Neural cell (in vitro differentiated cells): ENCODE measurements around the gene LRRC8E. TPM values are rescaled to one million over a fixed set of nuclear protein-coding genes. Genes with fewer than 3 reads are reported as not detected.

Experiments
- H2AFZ ChIP-seq: fragments of 200-600, 300-800 bp; sonication (generic), shearing (Covaris generic); 2 replicates; pipeline ENCODE4 v1.6.0; 2014; ENCODE audit warnings: low read depth, mild to moderate bottlenecking, antibody characterized with exemption, low read length, moderate library complexity
- H3F3A ChIP-seq: fragments of 200-600 bp; shearing (Covaris generic); 2 replicates; pipeline ENCODE4 v1.6.1; 2016; ENCODE audit warnings: mild to moderate bottlenecking, moderate library complexity, mixed read lengths, antibody characterized with exemption, low read length; ENCODE audit not compliant: insufficient read depth, poor library complexity, severe bottlenecking
- H3K27ac ChIP-seq: fragments of 200-600, 300-800 bp; sonication (generic), shearing (Covaris generic); 2 replicates; pipeline ENCODE4 v1.5.1; 2014; ENCODE audit warnings: mild to moderate bottlenecking, low read length, moderate library complexity
- H3K27me3 ChIP-seq: fragments of 300-800, 200-600 bp; sonication (generic), shearing (Covaris generic); 2 replicates; pipeline ENCODE4 v1.6.0; 2014; ENCODE audit warnings: mild to moderate bottlenecking, low read depth, low read length, moderate library complexity; ENCODE audit not compliant: insufficient read depth
- H3K36me3 ChIP-seq: fragments of 300-800, 200-600 bp; sonication (generic), shearing (Covaris generic); 2 replicates; pipeline ENCODE4 v1.5.1; 2014; ENCODE audit warnings: mild to moderate bottlenecking, antibody characterized with exemption, low read length, moderate library complexity; ENCODE audit not compliant: insufficient read depth
- H3K4me2 ChIP-seq: fragments of 300-800, 200-600 bp; sonication (generic), shearing (Covaris generic); 2 replicates; pipeline ENCODE4 v1.6.0; 2014; ENCODE audit warnings: mild to moderate bottlenecking, low read length
- H3K4me3 ChIP-seq: fragments of 300-800, 200-600 bp; sonication (generic), shearing (Covaris generic); 2 replicates; pipeline ENCODE4 v1.5.1; 2014; ENCODE audit warnings: mild to moderate bottlenecking, low read length, moderate library complexity
- H3K79me2 ChIP-seq: fragments of 200-600 bp; shearing (Covaris generic); replicated peaks from 2 replicates; pipeline ENCODE4 v1.6.0; 2014; ENCODE audit warnings: mild to moderate bottlenecking, low read length, moderate library complexity; ENCODE audit not compliant: insufficient read depth
- H3K9ac ChIP-seq: fragments of 300-800, 200-600 bp; sonication (generic), shearing (Covaris generic); 2 replicates; pipeline ENCODE4 v1.6.1; 2016; ENCODE audit warnings: mild to moderate bottlenecking, low read length, mixed read lengths
- H3K9me2 ChIP-seq: fragments of 200-600 bp; shearing (Covaris generic); 2 replicates; pipeline ENCODE4 v1.6.1; 2016; ENCODE audit warnings: mild to moderate bottlenecking, low read length, mixed read lengths; ENCODE audit not compliant: insufficient read depth
- H3K9me3 ChIP-seq: fragments of 200-600, 300-800 bp; sonication (generic), shearing (Covaris generic); 2 replicates; pipeline ENCODE4 v1.6.1; 2016; ENCODE audit warnings: mild to moderate bottlenecking, mixed run types, low read length, moderate library complexity, mixed read lengths
- H4K20me1 ChIP-seq: fragments of 200-600 bp; shearing (Covaris generic); 2 replicates; pipeline ENCODE4 v1.6.1; 2016; ENCODE audit warnings: mild to moderate bottlenecking, mixed run types; ENCODE audit not compliant: insufficient read depth
- EP300 ChIP-seq: fragments of 450-650 bp; conservative IDR thresholded peaks from 2 replicates; pipeline ENCODE4 v1.6.1; 2014; ENCODE audit warnings: antibody characterized with exemption, mild to moderate bottlenecking, moderate library complexity; ENCODE audit not compliant: poor library complexity, severe bottlenecking
- EZH2 ChIP-seq: fragments of 200-600, 300-800 bp; shearing (Covaris generic), sonication (generic); IDR thresholded peaks from 2 replicates; pipeline ENCODE4 v1.6.1; 2014; ENCODE audit warnings: antibody characterized with exemption, low read length, borderline replicate concordance, mild to moderate bottlenecking; ENCODE audit not compliant: insufficient read depth, poor library complexity, severe bottlenecking
- MXI1 ChIP-seq: fragments of 450-650 bp; conservative IDR thresholded peaks from 2 replicates; pipeline ENCODE4 v1.6.1; 2014; ENCODE audit warnings: antibody characterized with exemption, mild to moderate bottlenecking; ENCODE audit not compliant: poor library complexity, severe bottlenecking
- POLR2AphosphoS5 ChIP-seq: IDR thresholded peaks from 2 replicates; pipeline ENCODE4 v1.6.1; 2012
- RAD21 ChIP-seq: fragments of 450-650 bp; conservative IDR thresholded peaks from 2 replicates; pipeline ENCODE4 v1.6.1; 2014; ENCODE audit warnings: antibody characterized with exemption, mild to moderate bottlenecking, moderate library complexity
- SMC3 ChIP-seq: fragments of 450-650 bp; conservative IDR thresholded peaks from 2 replicates; pipeline ENCODE4 v1.6.1; 2014; ENCODE audit warnings: antibody characterized with exemption, mild to moderate bottlenecking, moderate library complexity; ENCODE audit not compliant: poor library complexity
- TAF1 ChIP-seq: IDR thresholded peaks from 2 replicates; pipeline ENCODE4 v1.6.1; 2012; ENCODE audit warnings: low read depth
- polyA plus RNA-seq: library from polyadenylated mRNA; depleted of rRNA; stranded (reverse); fragments of >200 nt; gene quantifications from 2 replicates; pipeline ENCODE4 v1.2.3, GENCODE V29; 2014
- TF ChIP-seq, protein P1 (sequence below): fragments of 450-650 bp; IDR thresholded peaks from 2 replicates; pipeline ENCODE4 v1.5.1; 2014; ENCODE audit warnings: antibody characterized with exemption, mild to moderate bottlenecking, moderate library complexity; ENCODE audit not compliant: poor library complexity, severe bottlenecking
- TF ChIP-seq, protein P2 (sequence below): IDR thresholded peaks from 2 replicates; pipeline ENCODE4 v1.6.1; 2012; ENCODE audit warnings: borderline replicate concordance

LRRC8E gene
- polyA plus RNA-seq, 1 donor from 2014 or later, result not detected

DNA sequence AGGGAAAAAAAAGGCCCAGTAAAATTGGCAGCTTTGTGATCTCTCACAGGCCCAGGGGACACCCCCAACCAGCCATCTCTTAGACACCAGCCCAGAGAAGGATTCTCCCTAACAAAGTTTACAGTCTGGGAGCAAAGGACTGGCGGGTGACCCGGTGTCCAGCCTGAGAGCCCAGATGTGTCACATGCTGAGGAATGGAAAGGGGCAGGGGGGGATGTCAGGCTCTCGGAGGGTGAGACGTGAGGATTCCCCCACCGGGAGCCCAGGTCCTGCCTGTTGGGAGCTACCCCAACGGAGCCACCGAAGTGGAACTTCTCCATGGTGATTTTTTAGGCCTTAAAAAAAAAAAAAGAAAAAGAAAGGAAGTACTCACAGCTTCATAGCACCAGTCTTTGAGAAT is 42.5 kb downstream of the LRRC8E start:
- Histone ChIP-seq H3K4me3 (no peak overlapping the region), H3K27me3 (no peaks in the 10 kb centered on the region), H3K9me3 (no peaks in the 10 kb centered on the region), H3K79me2 (no peaks in the 10 kb centered on the region), H3K9me2 (no peaks in the 10 kb centered on the region), H3K27ac (no peak overlapping the region), H3F3A (no peaks in the 10 kb centered on the region), H3K9ac (no peak overlapping the region), H2AFZ (no peak overlapping the region), H3K4me2 (no peak overlapping the region), H4K20me1 (no peaks in the 10 kb centered on the region), H3K36me3 (no peaks in the 10 kb centered on the region)
- TF ChIP-seq MXI1, result no peak
- TF ChIP-seq SMC3, result no peak
- no peak for TF ChIP-seq EZH2
- no peak for TF ChIP-seq RAD21
- no peak for TF ChIP-seq POLR2AphosphoS5
- TF ChIP-seq, protein P1, sequence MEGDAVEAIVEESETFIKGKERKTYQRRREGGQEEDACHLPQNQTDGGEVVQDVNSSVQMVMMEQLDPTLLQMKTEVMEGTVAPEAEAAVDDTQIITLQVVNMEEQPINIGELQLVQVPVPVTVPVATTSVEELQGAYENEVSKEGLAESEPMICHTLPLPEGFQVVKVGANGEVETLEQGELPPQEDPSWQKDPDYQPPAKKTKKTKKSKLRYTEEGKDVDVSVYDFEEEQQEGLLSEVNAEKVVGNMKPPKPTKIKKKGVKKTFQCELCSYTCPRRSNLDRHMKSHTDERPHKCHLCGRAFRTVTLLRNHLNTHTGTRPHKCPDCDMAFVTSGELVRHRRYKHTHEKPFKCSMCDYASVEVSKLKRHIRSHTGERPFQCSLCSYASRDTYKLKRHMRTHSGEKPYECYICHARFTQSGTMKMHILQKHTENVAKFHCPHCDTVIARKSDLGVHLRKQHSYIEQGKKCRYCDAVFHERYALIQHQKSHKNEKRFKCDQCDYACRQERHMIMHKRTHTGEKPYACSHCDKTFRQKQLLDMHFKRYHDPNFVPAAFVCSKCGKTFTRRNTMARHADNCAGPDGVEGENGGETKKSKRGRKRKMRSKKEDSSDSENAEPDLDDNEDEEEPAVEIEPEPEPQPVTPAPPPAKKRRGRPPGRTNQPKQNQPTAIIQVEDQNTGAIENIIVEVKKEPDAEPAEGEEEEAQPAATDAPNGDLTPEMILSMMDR, result no peak
- TF ChIP-seq TAF1, result no peak
- no peak for TF ChIP-seq EP300
- TF ChIP-seq, protein P2, sequence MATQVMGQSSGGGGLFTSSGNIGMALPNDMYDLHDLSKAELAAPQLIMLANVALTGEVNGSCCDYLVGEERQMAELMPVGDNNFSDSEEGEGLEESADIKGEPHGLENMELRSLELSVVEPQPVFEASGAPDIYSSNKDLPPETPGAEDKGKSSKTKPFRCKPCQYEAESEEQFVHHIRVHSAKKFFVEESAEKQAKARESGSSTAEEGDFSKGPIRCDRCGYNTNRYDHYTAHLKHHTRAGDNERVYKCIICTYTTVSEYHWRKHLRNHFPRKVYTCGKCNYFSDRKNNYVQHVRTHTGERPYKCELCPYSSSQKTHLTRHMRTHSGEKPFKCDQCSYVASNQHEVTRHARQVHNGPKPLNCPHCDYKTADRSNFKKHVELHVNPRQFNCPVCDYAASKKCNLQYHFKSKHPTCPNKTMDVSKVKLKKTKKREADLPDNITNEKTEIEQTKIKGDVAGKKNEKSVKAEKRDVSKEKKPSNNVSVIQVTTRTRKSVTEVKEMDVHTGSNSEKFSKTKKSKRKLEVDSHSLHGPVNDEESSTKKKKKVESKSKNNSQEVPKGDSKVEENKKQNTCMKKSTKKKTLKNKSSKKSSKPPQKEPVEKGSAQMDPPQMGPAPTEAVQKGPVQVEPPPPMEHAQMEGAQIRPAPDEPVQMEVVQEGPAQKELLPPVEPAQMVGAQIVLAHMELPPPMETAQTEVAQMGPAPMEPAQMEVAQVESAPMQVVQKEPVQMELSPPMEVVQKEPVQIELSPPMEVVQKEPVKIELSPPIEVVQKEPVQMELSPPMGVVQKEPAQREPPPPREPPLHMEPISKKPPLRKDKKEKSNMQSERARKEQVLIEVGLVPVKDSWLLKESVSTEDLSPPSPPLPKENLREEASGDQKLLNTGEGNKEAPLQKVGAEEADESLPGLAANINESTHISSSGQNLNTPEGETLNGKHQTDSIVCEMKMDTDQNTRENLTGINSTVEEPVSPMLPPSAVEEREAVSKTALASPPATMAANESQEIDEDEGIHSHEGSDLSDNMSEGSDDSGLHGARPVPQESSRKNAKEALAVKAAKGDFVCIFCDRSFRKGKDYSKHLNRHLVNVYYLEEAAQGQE, result no peak

DNA sequence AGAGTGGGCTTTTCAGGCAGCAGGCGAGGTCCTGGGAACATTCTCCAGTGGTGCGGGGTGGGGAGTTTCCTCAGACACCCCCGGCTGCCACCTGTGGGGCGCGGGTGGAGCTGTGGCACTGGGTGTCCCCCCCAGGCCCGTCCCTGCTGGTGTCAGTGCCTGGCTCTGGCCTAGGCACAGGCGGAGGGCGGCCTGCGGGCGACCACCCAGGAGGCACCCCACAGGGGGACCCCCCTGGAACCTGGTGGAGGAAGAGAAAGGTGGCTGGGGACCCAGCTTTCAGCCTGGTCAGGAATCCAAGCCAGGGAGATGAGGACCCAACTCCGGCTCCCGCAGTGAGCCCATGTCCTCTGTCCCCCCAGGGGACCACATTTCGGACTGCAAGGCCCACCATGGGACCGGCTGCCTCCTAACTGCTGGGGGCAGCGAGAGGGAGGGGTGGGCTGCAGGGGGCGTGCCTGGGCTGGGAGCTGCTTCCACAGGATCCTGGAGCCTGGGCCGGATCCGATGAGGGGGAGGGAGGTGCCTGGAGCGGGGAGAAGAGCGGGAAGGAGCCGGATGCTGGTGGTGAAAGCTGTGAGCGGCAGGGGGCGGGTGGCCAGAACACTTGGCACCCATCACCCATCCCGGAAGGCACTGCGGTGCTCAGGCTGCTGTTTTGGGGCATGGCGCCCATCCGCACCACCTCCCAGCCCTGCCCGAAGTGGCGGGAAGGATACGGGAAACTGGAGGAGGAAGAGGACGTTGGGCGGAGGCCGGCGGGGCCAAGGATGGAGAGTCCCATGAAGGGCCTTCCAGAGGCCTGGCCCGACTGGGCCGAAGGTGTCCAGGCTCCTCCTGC is 43.1 kb downstream of the LRRC8E start:
- Histone ChIP-seq H3K9me3 (no peaks in the 10 kb centered on the region), H3K9ac (no peak overlapping the region), H3K79me2 (no peaks in the 10 kb centered on the region), H4K20me1 (no peaks in the 10 kb centered on the region), H2AFZ (no peak overlapping the region), H3K27ac (no peak overlapping the region), H3K4me3 (no peak overlapping the region), H3F3A (no peaks in the 10 kb centered on the region), H3K4me2 (no peak overlapping the region), H3K36me3 (no peaks in the 10 kb centered on the region), H3K9me2 (no peaks in the 10 kb centered on the region), H3K27me3 (no peaks in the 10 kb centered on the region)
- TF ChIP-seq, protein P1, result no peak
- no peak for TF ChIP-seq MXI1
- TF ChIP-seq RAD21, result no peak
